HEK293 (cell line): ENCODE measurements around the gene DNAH9.

Source experiments
- ATF2 ChIP-seq: fragments of 450-650 bp; formaldehyde crosslinking; IDR thresholded peaks from 2 replicates; pipeline ENCODE4 v1.5.1; 2016; ENCODE audit warnings: missing biosample characterization, missing genetic modification characterization, low read depth
- CTCF ChIP-seq: fragments of 450-650 bp; formaldehyde crosslinking; IDR thresholded peaks from 2 replicates; pipeline ENCODE4 v1.5.1; 2016; ENCODE audit warnings: missing biosample characterization, missing genetic modification characterization
- MEIS1 ChIP-seq: sonication (generic); formaldehyde crosslinking; IDR thresholded peaks from 2 replicates; pipeline ENCODE4 v1.8.1; 2022; ENCODE audit warnings: missing genetic modification reagents, mild to moderate bottlenecking, borderline replicate concordance
- OVOL3 ChIP-seq: fragments of 450-650 bp; formaldehyde crosslinking; IDR thresholded peaks from 2 replicates; pipeline ENCODE4 v1.5.1; 2016; ENCODE audit warnings: missing biosample characterization, missing genetic modification characterization
- PBX3 ChIP-seq: sonication (generic); formaldehyde crosslinking; IDR thresholded peaks from 2 replicates; pipeline ENCODE4 v1.8.1; 2022; ENCODE audit warnings: mild to moderate bottlenecking, moderate library complexity, missing genetic modification reagents
- PRDM10 ChIP-seq: fragments of 450-650 bp; formaldehyde crosslinking; IDR thresholded peaks from 2 replicates; pipeline ENCODE4 v1.5.1; 2016; ENCODE audit warnings: missing biosample characterization, missing genetic modification characterization
- TCF7L2 ChIP-seq: IDR thresholded peaks from 2 replicates; pipeline ENCODE4 v1.6.1; 2011; ENCODE audit warnings: low read depth, mild to moderate bottlenecking, inconsistent platforms, low read length, moderate library complexity, borderline replicate concordance
- TRIM28 ChIP-seq: IDR thresholded peaks from 2 replicates; pipeline ENCODE4 v1.6.1; 2011; ENCODE audit warnings: low read length, control low read depth, borderline replicate concordance
- ZNF121 ChIP-seq: fragments of 450-650 bp; formaldehyde crosslinking; IDR thresholded peaks from 2 replicates; pipeline ENCODE4 v1.5.1; 2016; ENCODE audit warnings: missing biosample characterization, missing genetic modification characterization
- ZNF302 ChIP-seq: fragments of 450-650 bp; formaldehyde crosslinking; IDR thresholded peaks from 2 replicates; pipeline ENCODE4 v1.5.1; 2016; ENCODE audit warnings: missing biosample characterization, missing genetic modification characterization, low read depth
- ZNF521 ChIP-seq: fragments of 450-650 bp; formaldehyde crosslinking; IDR thresholded peaks from 2 replicates; pipeline ENCODE4 v1.5.1; 2017; ENCODE audit warnings: missing biosample characterization, mild to moderate bottlenecking, missing genetic modification characterization
- TF ChIP-seq, protein P1 (sequence below): fragments of 450-650 bp; formaldehyde crosslinking; IDR thresholded peaks from 2 replicates; pipeline ENCODE4 v1.5.1; 2017; ENCODE audit warnings: missing biosample characterization, missing genetic modification characterization
- TF ChIP-seq, protein P2 (sequence below): fragments of 450-650 bp; formaldehyde crosslinking; IDR thresholded peaks from 2 replicates; pipeline ENCODE4 v1.5.1; 2016; ENCODE audit warnings: missing biosample characterization, missing genetic modification characterization, low read depth
- TF ChIP-seq, protein P3 (sequence below): fragments of 450-650 bp; formaldehyde crosslinking; IDR thresholded peaks from 2 replicates; pipeline ENCODE4 v1.5.1; 2016; ENCODE audit warnings: missing biosample characterization, missing genetic modification characterization

DNA sequence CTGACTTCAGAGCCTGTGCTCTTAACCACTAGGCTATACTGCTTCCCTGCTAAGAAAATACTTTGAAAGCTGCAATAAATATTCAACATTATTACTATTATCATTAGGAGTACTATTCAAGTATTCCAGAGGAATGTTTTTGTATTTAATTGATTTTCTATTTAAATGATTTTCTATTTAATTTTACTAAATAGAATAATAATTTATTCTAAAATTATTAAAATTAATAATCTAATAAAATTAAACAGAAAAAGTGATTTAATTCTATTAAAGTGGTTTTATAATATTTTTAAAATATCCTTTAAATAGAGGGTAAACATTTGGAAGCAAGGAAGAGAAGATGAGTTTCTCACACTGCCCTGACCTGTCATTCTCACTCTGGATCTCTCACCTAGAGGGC is 173.8 kb downstream of the DNAH9 start:
- TF ChIP-seq CTCF (tag by site-specific recombination) = no peak
- TF ChIP-seq ATF2 (tag by site-specific recombination) = no peak
- no peak for TF ChIP-seq PBX3
- TF ChIP-seq, protein P1, sequence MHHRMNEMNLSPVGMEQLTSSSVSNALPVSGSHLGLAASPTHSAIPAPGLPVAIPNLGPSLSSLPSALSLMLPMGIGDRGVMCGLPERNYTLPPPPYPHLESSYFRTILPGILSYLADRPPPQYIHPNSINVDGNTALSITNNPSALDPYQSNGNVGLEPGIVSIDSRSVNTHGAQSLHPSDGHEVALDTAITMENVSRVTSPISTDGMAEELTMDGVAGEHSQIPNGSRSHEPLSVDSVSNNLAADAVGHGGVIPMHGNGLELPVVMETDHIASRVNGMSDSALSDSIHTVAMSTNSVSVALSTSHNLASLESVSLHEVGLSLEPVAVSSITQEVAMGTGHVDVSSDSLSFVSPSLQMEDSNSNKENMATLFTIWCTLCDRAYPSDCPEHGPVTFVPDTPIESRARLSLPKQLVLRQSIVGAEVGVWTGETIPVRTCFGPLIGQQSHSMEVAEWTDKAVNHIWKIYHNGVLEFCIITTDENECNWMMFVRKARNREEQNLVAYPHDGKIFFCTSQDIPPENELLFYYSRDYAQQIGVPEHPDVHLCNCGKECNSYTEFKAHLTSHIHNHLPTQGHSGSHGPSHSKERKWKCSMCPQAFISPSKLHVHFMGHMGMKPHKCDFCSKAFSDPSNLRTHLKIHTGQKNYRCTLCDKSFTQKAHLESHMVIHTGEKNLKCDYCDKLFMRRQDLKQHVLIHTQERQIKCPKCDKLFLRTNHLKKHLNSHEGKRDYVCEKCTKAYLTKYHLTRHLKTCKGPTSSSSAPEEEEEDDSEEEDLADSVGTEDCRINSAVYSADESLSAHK = no peak
- TF ChIP-seq ZNF121 (tag by site-specific recombination) = no peak
- no peak for TF ChIP-seq TRIM28
- TF ChIP-seq TCF7L2 = no peak
- no peak for TF ChIP-seq MEIS1 (CRISPR knock-in tag)
- TF ChIP-seq, protein P2, sequence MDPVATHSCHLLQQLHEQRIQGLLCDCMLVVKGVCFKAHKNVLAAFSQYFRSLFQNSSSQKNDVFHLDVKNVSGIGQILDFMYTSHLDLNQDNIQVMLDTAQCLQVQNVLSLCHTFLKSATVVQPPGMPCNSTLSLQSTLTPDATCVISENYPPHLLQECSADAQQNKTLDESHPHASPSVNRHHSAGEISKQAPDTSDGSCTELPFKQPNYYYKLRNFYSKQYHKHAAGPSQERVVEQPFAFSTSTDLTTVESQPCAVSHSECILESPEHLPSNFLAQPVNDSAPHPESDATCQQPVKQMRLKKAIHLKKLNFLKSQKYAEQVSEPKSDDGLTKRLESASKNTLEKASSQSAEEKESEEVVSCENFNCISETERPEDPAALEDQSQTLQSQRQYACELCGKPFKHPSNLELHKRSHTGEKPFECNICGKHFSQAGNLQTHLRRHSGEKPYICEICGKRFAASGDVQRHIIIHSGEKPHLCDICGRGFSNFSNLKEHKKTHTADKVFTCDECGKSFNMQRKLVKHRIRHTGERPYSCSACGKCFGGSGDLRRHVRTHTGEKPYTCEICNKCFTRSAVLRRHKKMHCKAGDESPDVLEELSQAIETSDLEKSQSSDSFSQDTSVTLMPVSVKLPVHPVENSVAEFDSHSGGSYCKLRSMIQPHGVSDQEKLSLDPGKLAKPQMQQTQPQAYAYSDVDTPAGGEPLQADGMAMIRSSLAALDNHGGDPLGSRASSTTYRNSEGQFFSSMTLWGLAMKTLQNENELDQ (tag by site-specific recombination) = no peak
- TF ChIP-seq, protein P3, sequence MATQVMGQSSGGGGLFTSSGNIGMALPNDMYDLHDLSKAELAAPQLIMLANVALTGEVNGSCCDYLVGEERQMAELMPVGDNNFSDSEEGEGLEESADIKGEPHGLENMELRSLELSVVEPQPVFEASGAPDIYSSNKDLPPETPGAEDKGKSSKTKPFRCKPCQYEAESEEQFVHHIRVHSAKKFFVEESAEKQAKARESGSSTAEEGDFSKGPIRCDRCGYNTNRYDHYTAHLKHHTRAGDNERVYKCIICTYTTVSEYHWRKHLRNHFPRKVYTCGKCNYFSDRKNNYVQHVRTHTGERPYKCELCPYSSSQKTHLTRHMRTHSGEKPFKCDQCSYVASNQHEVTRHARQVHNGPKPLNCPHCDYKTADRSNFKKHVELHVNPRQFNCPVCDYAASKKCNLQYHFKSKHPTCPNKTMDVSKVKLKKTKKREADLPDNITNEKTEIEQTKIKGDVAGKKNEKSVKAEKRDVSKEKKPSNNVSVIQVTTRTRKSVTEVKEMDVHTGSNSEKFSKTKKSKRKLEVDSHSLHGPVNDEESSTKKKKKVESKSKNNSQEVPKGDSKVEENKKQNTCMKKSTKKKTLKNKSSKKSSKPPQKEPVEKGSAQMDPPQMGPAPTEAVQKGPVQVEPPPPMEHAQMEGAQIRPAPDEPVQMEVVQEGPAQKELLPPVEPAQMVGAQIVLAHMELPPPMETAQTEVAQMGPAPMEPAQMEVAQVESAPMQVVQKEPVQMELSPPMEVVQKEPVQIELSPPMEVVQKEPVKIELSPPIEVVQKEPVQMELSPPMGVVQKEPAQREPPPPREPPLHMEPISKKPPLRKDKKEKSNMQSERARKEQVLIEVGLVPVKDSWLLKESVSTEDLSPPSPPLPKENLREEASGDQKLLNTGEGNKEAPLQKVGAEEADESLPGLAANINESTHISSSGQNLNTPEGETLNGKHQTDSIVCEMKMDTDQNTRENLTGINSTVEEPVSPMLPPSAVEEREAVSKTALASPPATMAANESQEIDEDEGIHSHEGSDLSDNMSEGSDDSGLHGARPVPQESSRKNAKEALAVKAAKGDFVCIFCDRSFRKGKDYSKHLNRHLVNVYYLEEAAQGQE (tag by site-specific recombination) = no peak
- no peak for TF ChIP-seq PRDM10 (tag by site-specific recombination)
- TF ChIP-seq ZNF302 (tag by site-specific recombination) = no peak
- no peak for TF ChIP-seq ZNF521 (tag by site-specific recombination)
- no peak for TF ChIP-seq OVOL3 (tag by site-specific recombination)
